NT2/D1 (cell line): Measurements from ENCODE around the gene SCART1.
"Not testable (repeated sequence)": the region's sequence is repeated elsewhere in the genome, so short reads cannot be mapped to it uniquely, and the experiment has no call there.

ENCODE experiments used
- SUZ12 ChIP-seq: IDR thresholded peaks from 2 replicates; pipeline ENCODE4 v1.6.1; 2011; ENCODE audit not compliant: insufficient read length, insufficient read depth; ENCODE audit errors: extremely low read depth
- YY1 ChIP-seq: IDR thresholded peaks from 2 replicates; pipeline ENCODE4 v1.6.1; 2011; ENCODE audit not compliant: insufficient read length, insufficient read depth
- ZNF274 ChIP-seq: IDR thresholded peaks from 2 replicates; pipeline ENCODE4 v1.6.1; 2011; ENCODE audit warnings: mild to moderate bottlenecking, low read depth, low read length

GRCh38 chr10:133414401-133414800, 39.3 kb upstream of the SCART1 start:
- not testable (repeated sequence) for TF ChIP-seq YY1, ZNF274, SUZ12
